Mesenteric fat pad (tissue), 1 donor: ENCODE data around the gene B4GALNT1. TPM values are rescaled to one million over a fixed set of nuclear protein-coding genes. Genes with fewer than 3 reads are reported as not detected.

ENCODE experiments used
- DNase-seq: peaks from one replicate; pipeline ENCODE4 v3.0.0-alpha.2; 2020; ENCODE audit warnings: low spot score
- total RNA-seq: library from RNA; stranded (reverse); fragmentation: NEBNext Ultra II Directional; extraction: Animal tissue kit (Norgen Biotek cat#: 25700); gene quantifications from one replicate; pipeline ENCODE4 v1.2.1, GENCODE V29; 2021
- donor health status: DM: yes; HTN: yes; CAD: no.

B4GALNT1 gene
- total RNA-seq, 1 donor from 2014 or later, result 2.7 TPM

- peak; percentile 30 for DNase-seq
Observed at GRCh38 chr12:57609781-57610553, 23.0 kb downstream of the B4GALNT1 start.

GRCh38 chr12:57609101-57609780 is 23.8 kb downstream of the B4GALNT1 start:
- DNase-seq, result peak; percentile 64

DNA sequence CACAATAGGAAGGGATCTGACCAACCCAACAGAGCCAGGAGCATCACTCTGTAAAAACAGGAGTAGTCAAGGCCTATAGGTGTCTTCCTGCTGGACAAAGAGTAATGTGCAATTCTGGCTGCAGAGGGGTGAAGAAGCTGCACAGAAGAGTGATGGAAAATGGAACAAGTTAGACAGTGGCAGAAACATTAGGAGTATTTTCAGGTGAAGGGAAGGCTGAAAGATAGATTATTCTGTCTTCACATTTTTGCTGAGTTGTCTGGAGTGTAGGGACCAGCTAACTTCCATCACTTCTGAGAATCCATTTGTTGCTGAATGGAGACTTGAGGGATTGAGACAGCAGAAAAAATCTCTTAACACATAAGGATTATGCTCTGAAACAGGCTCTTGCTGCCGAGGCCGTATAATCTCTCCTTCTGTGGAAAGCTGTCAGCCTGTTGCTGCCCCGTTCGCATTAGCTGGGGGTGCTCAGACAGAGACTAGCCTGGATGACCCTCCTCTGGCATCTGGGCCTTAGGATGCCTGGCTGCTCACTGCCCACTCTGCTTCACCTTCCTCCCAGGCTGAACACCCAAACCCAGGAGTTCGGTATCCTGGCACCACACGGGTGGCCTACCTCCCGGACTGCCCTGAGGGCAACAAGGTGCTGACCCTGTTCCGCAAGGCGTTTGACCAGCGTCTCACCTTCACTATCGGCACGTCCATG is 24.9 kb downstream of the B4GALNT1 start:
- DNase-seq, result no peak

- peak; percentile 71 for DNase-seq
Observed at GRCh38 chr12:57606821-57607220, 26.2 kb downstream of the B4GALNT1 start.

DNA sequence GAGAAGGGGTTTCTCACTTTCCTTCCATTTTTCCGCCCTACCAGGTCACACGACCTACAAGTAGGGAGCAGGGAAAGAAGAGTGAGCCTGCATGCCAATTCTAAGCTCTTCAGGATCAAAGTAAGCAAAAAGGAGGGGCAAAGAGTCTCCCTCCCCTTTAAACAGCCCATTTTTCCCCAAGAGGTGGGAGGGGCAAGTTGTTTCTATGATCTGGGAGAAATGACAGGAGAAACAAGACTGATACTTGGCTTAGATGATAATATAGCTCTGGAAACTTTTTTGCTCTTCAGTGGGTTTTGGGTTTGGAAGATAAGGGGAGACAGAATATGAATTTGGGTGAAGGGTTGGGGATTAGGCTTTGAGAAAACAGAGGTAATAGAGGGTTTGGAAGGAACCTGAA is 26.6 kb downstream of the B4GALNT1 start:
- DNase-seq, result no peak

DNA sequence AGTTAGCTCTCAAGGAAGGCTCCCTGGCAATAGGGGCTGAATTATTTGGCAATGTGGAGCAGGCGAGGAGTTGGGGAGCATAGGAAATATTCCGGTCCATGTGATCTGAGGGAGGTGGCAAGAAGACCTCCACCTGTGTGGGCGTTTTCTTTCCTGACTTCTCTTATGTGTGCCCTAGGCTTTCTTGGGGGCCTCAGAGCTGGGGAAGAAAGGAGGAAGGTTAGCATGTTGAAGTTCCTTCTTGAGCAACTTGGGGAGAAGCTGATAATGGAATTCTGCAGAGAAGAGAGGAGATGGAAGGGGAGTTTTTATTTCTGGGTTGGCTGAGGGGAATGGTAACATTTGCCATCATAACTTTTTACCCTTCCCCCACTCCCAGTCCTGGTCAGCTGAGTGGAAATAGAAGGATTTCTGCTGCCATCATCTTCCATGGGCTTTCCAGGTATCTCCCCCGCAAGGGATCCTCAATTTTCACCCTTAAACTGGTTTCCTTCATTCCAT is 27.1 kb downstream of the B4GALNT1 start:
- DNase-seq, result peak; percentile 2

DNA sequence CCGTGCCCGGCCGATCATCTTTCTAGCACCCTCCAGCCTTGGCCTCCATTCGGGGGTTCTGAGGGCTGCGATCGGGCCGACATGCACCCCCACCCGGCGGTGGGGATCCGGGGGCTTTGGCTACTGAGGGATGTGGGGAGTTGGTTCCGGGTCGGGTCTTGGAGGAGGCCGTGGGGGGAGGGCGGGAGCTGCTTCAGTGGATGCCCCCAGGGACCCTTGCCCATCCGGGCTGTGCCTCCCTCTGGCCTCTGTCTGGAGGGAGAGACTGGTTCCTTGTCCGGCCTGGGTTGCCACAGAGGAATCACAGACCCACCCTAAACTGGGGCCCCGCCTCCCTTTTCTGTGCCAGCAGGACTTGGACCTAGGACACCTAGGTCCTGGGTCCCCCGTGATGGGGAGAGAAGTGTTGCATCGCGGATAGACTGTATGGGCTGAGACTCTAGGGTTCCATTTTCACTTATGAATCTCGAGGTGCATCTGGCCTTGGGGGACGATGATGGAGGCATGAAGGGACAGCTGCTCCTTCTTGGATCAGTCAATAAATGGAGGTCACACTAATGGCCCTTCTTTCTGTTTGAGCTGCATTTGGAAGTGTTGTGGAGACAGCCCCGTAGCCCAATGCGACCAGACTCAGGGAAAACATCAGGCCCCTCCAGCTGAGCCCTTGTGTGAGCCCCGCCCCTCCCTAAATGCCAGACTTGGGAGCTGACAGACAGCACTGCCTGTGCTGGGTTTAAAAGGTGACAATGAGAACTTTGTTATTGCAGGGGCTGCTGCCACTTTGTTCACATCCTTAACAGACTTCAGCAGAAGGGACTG is 27.8 kb downstream of the B4GALNT1 start:
- peak; percentile 89 for DNase-seq

DNA sequence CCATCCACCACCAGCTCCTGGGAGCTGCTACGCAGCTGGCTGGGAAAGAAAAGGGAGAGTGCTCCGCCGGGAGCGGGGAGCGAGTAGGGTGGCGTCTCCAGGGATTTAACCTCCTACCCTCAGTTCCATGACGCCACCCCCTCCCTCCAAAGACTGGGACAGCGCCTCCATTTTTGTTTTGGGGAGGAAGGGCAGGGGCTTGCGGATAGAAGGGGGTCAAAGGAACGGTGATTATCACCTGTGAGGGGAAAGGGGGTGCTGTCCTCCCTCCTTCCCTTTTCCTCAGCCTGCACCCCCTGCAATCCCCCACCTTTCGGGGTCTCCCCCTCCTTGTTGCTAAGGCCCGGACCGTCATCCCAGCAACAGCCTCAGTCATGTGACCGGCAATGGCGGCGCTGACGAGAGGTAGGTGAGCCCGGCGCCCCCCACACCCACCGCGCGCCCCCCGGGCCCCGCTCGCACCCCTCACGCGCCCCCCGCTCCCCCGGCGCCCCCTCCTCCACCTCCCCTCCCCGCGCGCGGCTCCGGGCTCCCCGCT is 28.5 kb downstream of the B4GALNT1 start, which contains the start of gene DTX3:
DTX3 (plus strand) TSS at position 371 of the 538 bp plus-strand sequence. CDS start 1,694 bp downstream, outside the sequence.
- DNase-seq, result peak; percentile 71

DNA sequence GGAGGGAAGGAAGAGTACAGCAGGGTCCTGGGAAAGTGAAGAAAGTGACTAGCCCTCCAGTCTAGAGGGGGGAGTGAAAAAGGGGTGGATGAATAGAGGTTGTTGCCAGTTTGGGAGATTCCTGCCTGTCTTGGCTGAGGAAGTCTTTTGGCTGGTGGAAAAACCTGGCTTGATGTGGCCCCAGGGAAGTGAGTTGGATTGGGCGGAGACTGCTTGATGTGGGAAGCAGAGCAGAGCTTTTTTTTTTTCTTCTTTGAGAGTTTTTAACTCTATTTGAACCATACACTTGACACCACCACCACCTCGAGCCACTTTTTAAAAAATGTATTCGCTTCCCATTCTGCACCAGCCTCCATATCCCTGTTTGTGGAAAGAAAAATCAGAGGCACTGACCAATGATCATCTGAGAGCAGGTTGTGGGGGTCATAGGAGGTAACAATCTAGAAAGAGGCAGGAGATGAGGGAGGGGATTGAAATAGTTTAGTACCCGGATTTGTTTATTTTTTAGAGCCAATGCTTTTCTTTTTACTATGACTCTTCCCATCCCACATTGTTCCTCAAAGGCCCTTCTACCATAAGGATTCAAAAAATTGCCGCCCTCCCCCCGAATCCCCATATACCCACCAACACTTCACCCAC is 29.1 kb downstream of the B4GALNT1 start:
- peak; percentile 39 for DNase-seq

DNA sequence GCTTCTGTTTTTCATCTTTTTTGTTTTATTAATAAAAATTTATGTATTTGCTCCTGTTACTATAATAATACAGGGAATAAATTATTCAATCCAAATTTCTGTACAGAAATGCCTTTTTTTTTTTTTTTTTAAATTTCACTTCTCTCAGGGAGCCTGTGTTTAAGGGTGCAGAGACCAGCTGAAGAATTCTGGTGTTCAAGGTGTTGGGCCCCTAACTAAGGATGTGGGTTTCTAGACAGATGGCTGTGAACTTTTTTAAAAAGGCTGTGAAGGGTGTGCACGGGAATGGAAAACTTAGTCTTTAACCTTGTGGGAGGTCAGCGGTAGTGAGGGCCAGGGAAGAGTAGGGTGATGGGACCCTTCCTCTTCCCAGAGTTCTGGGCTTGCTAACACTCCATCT is 29.7 kb downstream of the B4GALNT1 start:
- no peak for DNase-seq

GRCh38 chr12:57602544-57602943 is 30.5 kb downstream of the B4GALNT1 start:
- DNase-seq, result no peak

DNA sequence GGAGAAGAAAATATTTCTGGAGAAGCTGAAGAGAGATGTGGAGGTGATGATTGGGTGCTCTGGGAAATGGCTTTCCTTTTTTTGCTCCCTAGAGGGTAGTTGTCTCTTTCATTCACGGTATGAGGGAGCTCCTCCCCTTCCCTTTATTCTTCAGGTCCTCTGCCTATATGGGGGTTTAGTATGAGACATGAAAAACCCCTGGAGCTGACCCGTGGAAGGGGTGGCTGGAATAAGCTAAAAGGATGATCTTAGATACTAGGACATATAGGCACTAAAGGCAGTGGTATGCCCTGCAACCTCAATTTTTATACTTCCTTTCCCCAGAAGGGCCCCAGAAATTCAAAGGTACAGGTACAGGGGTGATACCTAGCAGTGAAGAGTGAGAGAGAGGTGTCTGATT is 32.6 kb downstream of the B4GALNT1 start:
- DNase-seq, result no peak

DNA sequence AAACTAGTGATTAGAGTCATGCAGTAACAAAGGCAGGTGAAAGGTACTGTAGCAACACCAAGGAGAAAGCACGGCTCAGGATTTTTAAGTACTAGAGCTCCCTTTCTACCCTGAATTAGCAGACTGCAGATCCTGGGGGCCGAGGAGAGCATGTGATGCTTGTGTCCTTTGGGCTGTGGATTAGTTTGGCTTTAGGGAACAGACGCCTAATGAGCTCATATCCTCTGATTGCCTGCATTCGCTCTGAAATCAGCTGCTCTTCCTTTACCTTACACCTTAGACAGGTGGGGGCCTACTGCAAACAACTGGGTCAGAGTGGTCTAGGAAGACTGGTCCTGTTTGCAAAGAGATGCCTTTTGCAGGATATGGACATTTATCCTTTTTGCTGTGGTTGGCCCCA is 39.8 kb downstream of the B4GALNT1 start:
- no peak for DNase-seq

- no peak for DNase-seq
Observed at GRCh38 chr12:57592551-57593165, 40.3 kb downstream of the B4GALNT1 start.

DNA sequence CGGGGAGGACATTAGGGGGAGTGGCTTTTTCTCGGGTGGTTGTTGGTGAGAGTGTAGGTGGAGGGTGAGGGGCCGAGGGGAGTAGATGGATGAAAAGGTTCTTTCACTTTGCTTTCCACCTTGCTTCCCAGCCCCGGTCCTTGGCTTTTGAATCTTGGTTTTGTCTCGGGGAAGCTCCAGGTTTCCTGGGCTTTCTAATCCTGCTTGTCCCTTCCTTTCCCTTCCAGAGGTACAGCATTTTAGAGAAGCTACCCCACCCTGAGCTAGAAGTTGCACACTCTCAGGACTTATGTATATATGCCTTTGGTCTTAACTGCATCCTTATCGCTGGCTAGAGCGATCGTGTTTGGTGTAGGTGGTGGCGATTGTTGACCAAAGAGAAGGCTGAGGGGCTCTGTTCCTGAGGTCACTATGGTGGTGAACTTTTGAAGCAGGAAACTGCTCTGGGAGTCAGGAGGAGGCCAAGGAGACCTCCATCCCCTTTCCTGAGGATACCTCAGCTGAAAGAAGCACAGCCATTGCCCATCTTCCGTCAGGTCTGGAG is 41.1 kb downstream of the B4GALNT1 start:
- no peak for DNase-seq

DNA sequence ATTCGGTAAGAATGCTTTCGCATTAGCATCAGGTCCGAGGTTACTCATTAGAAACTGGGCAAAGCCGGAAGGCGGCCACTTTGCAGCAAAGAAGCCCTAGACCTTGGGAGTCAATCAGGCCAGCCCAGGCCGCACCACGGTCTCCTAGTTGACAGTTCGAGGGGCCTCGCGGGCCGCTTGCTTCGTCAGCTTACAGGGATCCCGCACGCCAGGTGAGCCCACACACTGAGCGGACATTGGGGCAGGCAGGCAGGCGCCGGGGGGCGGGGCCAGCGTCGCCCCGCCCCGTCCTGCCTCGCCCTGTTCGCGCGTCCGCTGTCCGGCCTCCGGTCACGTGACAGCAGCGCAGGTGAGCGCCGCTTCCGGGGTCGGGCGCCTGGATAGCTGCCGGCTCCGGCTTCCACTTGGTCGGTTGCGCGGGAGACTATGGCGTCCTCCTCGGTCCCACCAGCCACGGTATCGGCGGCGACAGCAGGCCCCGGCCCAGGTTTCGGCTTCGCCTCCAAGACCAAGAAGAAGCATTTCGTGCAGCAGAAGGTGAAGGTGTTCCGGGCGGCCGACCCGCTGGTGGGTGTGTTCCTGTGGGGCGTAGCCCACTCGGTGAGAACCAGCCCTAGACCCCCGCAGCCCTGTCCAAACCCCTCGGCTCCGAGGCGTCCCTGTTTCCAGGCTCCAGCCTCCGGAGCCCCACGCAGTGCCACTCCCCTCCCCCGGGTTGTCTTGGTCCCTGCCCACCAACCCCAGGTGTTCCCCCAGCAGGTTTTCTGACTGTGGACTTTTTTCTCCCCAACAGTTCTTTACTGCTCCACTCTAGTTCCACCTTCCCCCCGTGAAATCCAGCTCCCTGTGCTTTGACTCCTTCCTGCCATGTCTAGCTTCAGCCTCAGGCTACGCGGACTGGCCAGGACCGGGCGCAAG is 41.9 kb downstream of the B4GALNT1 start, which contains the start of gene PIP4K2C:
PIP4K2C (plus strand) TSS at position 329 of the 918 bp plus-strand sequence; CDS start at position 427, 98 bp downstream.
- DNase-seq, result peak; percentile 94

- DNase-seq, result no peak
Observed at GRCh38 chr12:57590479-57590863, 42.5 kb downstream of the B4GALNT1 start.
